GM18498 (cell line): ENCODE data around the gene RPL18A.

ENCODE experiments used
- ATAC-seq: cut with Tn5 transposase; IDR thresholded peaks from one replicate; pipeline ENCODE4 v1.9.1; 2021; ENCODE audit warnings: mild to moderate bottlenecking, moderate library complexity; ENCODE audit not compliant: unreplicated experiment

Gene RPL18A

DNA sequence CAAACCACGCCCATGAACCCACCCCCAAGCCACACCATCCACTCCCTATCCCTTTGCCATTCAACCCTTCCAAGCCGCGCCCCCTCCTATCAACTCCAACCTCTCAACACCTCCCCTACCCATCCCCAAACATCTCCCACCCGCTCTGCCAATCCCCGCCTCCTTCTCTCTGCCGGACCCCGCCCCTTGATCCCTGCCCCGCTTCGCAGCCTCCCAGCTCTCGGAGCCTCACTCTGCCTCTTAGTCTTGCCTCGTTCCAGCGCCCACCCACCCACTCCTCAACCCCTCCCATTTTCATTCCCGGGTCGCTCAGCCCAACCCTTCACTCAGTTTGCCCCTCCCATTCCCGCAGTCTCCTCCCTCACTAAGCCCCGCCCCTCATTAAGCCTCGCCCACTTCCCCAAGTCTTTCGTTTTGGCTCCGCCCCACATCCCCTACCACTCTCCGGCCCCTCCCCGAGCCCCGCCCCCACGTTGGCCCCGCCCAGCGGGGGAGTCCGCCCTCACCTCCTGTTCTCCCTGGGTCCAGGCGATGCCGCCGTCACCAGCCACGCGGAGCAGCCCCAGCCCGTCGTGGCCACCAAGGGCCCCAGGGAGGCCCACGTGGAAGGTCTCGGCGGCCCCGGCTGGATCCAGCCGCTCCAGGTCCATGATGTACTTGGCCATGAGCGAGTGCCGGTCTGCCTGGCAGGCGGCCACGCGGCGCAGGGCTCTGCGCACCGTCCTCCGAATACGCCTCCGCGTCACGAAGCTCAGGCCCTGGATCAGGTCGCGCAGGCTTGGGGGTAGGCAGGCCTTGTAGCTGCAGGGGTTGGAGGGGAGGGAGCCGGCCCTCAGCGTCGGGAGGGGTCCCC is 17.7 kb upstream of the RPL18A start:
- ATAC-seq, result no peak

DNA sequence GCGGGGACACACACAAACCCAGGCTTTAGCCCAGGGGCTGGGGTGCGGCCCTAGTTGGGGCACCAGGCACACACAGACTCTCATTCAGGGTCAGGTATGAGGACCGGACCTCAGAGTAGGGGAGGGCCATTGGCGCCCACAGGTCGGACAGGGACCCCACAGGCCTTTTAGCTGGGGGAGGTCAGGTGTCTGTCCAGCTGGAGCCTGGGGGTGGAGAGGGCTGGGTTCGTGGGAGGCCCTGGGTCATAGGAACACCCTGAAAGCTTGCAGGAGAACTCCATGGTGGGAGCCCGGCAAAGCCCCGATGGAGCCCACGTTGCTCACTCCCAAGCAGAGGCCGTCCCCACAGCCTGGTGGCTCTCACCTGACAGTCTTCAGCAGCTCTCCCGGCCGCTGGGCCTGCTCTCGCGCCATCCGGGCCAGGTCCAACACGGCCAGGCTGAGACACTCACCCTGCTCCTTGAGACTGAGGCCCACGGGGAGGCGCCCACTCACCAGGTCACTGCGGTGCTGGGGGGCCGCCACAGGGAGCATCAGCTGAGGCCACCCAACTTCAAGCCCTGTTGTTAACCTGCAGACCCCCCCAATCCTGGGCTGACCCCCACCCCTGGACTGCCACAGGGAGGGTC is 16.9 kb upstream of the RPL18A start:
- ATAC-seq, result no peak

DNA sequence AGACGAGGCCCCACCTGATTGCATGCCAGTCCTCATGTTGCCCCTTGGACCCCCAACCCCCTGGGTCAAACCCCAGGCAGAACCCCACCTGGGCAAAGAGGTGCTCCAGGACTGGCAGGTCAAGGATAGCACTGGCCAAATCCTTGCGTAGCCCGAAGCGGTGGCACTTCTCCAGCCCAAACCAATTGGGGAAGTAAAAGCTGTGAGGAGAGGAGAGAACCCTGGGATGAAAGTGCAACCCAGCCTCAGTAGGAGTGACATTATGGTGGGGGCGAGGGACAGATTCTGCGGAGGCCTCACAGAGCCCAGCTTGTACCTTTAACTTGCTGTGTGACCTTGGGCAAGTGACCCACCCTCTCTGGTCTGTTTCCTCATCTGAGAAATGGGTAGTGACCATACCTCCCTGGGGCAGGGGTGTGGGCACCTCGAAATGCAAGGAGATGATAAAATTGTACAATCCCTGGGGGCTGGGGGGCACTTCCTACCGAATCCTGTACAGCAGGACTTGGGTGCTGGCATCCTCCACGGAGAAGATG is 16.4 kb upstream of the RPL18A start:
- ATAC-seq, result no peak

DNA sequence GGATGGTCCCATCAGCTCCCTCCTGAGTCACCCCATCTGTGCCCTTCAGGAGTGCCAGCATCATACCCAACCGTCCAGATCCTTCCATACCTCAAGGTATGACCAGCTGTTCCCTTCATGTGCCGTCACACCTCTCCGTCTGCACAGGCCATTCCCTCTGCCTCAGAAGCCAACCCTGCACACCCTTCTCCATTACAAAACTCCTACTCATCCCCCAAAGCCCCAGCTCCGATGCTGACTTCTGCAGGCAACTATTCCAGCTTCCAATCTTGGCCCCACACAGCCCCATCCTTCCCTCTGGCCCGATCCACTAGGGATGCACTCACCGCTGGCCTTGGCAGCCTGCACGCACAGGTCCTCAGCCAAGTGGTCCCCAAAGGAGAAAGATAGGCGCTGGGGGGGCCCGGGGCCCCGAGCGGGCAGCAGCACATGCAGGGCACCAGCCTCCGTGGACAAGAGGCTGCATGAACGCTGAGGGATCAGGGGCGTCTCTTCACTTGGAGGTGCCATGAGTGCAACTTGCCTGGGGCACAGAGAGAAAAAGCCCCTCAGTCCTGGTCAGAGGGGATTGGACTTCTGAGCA is 15.7 kb upstream of the RPL18A start:
- ATAC-seq, result no peak

- ATAC-seq, result no peak
Measured at GRCh38 chr19:17846146-17846545, 13.6 kb upstream of the RPL18A start.

DNA sequence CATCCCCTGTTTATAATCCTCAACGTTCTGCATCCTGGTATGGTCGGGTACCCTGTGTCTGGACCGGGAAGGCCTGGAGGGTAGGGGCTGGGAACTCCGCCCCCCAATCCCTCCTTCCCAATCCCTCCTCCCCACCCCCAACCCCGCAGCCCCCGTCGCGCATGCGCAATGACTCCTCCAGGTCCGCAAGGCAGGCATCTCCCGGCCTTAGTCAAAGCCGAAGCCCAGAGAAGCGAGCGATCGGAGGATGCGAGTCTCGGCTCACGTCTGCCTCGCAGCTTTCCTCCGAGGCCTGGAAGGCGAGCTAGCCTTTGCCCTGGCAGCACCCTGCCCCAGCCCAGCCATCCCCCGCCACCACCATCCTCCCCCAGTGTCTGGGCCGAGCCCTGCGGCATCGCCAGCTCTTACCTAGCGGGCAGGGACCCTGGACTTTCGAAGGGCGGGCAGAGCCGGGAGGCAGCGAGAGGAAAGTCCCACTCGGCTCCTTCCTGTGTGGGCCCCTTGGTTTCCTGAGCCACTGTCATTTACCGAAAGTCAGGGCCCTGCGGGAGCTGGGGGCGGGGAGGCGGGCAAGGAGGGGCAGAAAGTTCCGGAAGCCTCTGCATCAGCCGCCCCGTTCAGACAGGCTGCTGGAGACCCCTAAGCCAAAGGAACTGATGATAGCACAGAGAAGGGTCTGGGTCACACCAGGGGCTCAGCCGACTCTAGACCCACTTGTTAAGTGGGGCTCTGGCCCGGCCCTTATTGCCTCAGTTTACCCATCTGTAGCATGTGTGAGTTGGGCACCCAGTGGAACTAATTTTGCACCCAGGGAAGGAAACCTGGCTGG is 12.0 kb upstream of the RPL18A start, which contains the start of gene JAK3:
TSS of gene JAK3 (minus strand) at position 445 of the 829 bp plus-strand sequence. CDS start 3,565 bp downstream, outside the sequence.
- ATAC-seq, result peak; percentile 63

DNA sequence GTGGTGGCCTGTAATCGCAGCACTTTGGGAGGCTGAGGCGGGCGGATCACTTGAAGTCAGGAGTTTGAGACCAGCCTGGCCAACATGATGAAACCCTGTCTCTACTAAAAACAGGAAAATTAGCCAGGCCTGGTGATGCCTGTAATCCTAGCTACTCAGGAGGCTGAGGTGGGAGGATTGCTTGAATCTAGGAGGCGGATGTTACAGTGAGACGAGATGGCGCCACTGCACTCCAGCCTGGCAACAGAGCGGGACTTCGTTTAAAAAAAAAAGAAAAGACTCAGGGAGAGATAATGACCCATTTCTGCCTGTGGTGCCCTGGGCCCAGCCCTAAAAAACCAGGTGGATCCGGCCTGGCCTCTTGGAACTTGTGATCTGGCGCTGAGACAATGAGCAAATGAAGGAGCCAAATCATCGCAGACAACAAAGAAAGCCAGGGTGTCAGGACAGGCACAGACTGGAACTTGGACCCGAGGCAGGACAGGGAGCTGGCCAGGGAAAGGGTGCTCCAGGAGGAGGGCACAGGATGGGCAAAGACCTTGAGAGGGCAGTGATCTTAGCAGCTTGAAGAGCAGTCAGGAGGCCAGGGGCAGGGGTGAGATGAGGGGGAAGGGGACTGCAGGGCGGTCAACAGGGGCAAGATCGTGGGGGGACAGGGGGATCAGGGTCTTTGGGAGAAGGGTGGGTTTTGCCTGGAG is 11.0 kb upstream of the RPL18A start:
- ATAC-seq, result no peak

- ATAC-seq, result no peak
Measured at GRCh38 chr19:17854061-17854460, 5.6 kb upstream of the RPL18A start.

DNA sequence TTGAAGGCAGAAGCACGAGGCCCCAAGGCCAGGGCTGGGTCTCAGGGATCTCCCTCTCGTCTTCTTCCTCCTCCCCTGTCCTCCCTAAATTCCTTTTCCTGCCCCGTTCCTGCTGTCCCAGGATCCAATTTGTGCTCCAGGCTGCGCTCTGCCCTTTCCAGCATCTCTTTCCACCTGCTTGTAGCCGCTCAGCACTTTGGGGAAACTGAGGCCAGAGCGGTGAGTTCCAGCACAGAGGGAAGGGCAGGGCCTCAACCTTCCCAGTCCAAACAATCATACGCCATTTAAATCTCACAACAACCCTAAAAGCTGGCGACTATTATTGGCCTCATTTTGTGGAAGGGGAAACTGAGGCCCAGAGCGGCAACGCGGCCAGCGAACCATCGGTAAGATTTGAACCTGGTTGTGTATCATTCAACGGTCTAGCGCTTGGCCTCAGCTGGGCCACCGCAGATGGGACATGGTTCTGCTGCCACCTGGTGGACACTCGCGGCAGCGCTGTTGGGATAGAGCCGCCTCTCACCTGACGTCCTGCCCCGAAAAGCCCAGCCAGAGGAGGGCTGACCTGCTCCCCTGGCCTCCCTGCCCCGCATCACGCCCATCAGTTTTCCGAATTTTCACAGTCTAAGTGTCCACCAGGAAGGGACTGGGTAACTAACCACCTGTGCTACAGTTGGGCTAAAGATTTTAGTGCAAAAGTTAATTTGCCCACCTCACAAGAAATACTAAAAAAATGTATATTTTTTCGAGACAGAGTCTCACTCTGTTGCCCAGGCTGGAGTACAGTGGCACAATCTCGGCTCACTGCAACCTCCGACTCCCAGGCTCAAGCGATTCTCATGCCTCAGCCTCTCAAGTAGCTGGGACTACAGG is 4.2 kb upstream of the RPL18A start:
- ATAC-seq, result no peak

GRCh38 chr19:17860331-17860992 is 752 bp downstream of the RPL18A start:
- ATAC-seq, result no peak

GRCh38 chr19:17860993-17861360 is 1.3 kb downstream of the RPL18A start:
- no peak for ATAC-seq

- ATAC-seq, result no peak
Measured at GRCh38 chr19:17861542-17862402, 2.1 kb downstream of the RPL18A start.

- ATAC-seq, result no peak
Measured at GRCh38 chr19:17862711-17863519, 3.2 kb downstream of the RPL18A start.

GRCh38 chr19:17863520-17864182 is 3.9 kb downstream of the RPL18A start:
- ATAC-seq, result no peak

GRCh38 chr19:17865364-17866311 is 5.9 kb downstream of the RPL18A start:
- ATAC-seq, result no peak
